ENCODE measurements around the gene RGR.

The RGR gene

GRCh38 chr10:84224411-84225028 lies 20.3 kb upstream of the RGR start:
- no peak for DNase-seq

- DNase-seq = no peak
Observed at GRCh38 chr10:84225427-84226173, 19.3 kb upstream of the RGR start, which contains the start of gene LRIT2. Gene LRIT2, minus strand, starts transcription at chr10:84225544. Its CDS starts 24 bp downstream, at chr10:84225520.

- no peak for DNase-seq
Observed at GRCh38 chr10:84226616-84227015, 18.2 kb upstream of the RGR start.

- DNase-seq = no peak
Observed at GRCh38 chr10:84227810-84228209, 17.0 kb upstream of the RGR start.

GRCh38 chr10:84230359-84230758 lies 14.5 kb upstream of the RGR start:
- DNase-seq = no peak

- DNase-seq = no peak
Observed at GRCh38 chr10:84232376-84232775, 12.5 kb upstream of the RGR start.

GRCh38 chr10:84233940-84234339 lies 10.9 kb upstream of the RGR start:
- no peak for DNase-seq

- no peak for DNase-seq
Observed at GRCh38 chr10:84234479-84234878, 10.4 kb upstream of the RGR start.

GRCh38 chr10:84235096-84235495 lies 9.8 kb upstream of the RGR start:
- no peak for DNase-seq

- no peak for DNase-seq
Observed at GRCh38 chr10:84236807-84237198, 8.1 kb upstream of the RGR start.

GRCh38 chr10:84237199-84238051 lies 7.4 kb upstream of the RGR start:
- no peak for DNase-seq

- DNase-seq = no peak
Observed at GRCh38 chr10:84238909-84239308, 5.9 kb upstream of the RGR start.

- no peak for DNase-seq
Observed at GRCh38 chr10:84241185-84241790, 3.6 kb upstream of the RGR start, which contains the start of gene LRIT1. Gene LRIT1, minus strand, starts transcription at chr10:84241546. Its CDS starts 107 bp downstream, at chr10:84241439.

GRCh38 chr10:84243759-84244158 lies 1.1 kb upstream of the RGR start:
- no peak for DNase-seq

GRCh38 chr10:84247496-84247895 lies 2.6 kb downstream of the RGR start:
- DNase-seq = no peak

GRCh38 chr10:84248794-84249193 lies 3.9 kb downstream of the RGR start:
- no peak for DNase-seq

GRCh38 chr10:84254552-84255478 lies 10.0 kb downstream of the RGR start:
- DNase-seq = no peak

GRCh38 chr10:84256510-84257342 lies 11.9 kb downstream of the RGR start:
- no peak for DNase-seq

GRCh38 chr10:84257343-84258020 lies 12.6 kb downstream of the RGR start:
- DNase-seq = no peak

- DNase-seq = no peak
Observed at GRCh38 chr10:84258034-84258695, 13.3 kb downstream of the RGR start.

Measured in SHP77 treated with DMSO at 0.1 percent for 48 hours (cell line).